ENCODE measurements around the gene AMFR. TPM values are rescaled to one million over a fixed set of nuclear protein-coding genes. Genes with fewer than 3 reads are reported as not detected.

Gene AMFR
- total RNA-seq, 1 donor from 2014 or later = 119 TPM

- H3K4me3 ChIP-seq (ENCODE audit: low read depth, low read length) = no peak overlapping the region
- TF ChIP-seq CTCF (conservative IDR thresholded peaks at IDR 0.05; ENCODE audit: low read depth, low read length) = no peak
- DNase-seq (ENCODE audit: low read depth) = no peak
These were observed 98.0 kb downstream of the AMFR start for GRCh38 chr16:56327071-56327928.

GRCh38 chr16:56325956-56326355 lies 99.4 kb downstream of the AMFR start:
- no peak for DNase-seq (ENCODE audit: low read depth)
- no peak for TF ChIP-seq CTCF (conservative IDR thresholded peaks at IDR 0.05; ENCODE audit: low read depth, low read length)

GRCh38 chr16:56324406-56324805 lies 100.9 kb downstream of the AMFR start:
- H3K4me3 ChIP-seq (ENCODE audit: low read depth, low read length) = no peak overlapping the region
- DNase-seq (ENCODE audit: low read depth) = peak; percentile 41
- TF ChIP-seq CTCF (conservative IDR thresholded peaks at IDR 0.05; ENCODE audit: low read depth, low read length) = no peak

More at GRCh38 chr16:56325956-56326355, 99.4 kb downstream of the AMFR start:
- no peak overlapping the region for H3K4me3 ChIP-seq (ENCODE audit: low read depth, low read length)

GRCh38 chr16:56321571-56321970 lies 103.8 kb downstream of the AMFR start:
- no peak for DNase-seq (ENCODE audit: low read depth)
- H3K4me3 ChIP-seq (ENCODE audit: low read depth, low read length) = no peak overlapping the region
- no peak for TF ChIP-seq CTCF (conservative IDR thresholded peaks at IDR 0.05; ENCODE audit: low read depth, low read length)

GRCh38 chr16:56320811-56321558 lies 104.4 kb downstream of the AMFR start:
- no peak for TF ChIP-seq CTCF (conservative IDR thresholded peaks at IDR 0.05; ENCODE audit: low read depth, low read length)
- no peak overlapping the region for H3K4me3 ChIP-seq (ENCODE audit: low read depth, low read length)
- no peak for DNase-seq (ENCODE audit: low read depth)

GRCh38 chr16:56320056-56320455 lies 105.3 kb downstream of the AMFR start:
- no peak for TF ChIP-seq CTCF (conservative IDR thresholded peaks at IDR 0.05; ENCODE audit: low read depth, low read length)
- DNase-seq (ENCODE audit: low read depth) = no peak

More at GRCh38 chr16:56320056-56320455, 105.3 kb downstream of the AMFR start:
- H3K4me3 ChIP-seq (ENCODE audit: low read depth, low read length) = no peak overlapping the region
